Omental fat pad (tissue), 4 donors: ENCODE results near the gene EPB41L1. TPM values are rescaled to one million over a fixed set of nuclear protein-coding genes. Genes with fewer than 3 reads are reported as not detected.

ENCODE experiments used
- ATAC-seq: fragments of 150-250 bp; one replicate; pipeline ENCODE4 v1.9.1; 2016; ENCODE audit warnings: mild to moderate bottlenecking, moderate library complexity; ENCODE audit not compliant: low FRiP score
- DNase-seq: peaks from one replicate; pipeline ENCODE4 v3.0.0-alpha.2; 2019; ENCODE audit warnings: low spot score
- total RNA-seq, 4 donors: library from RNA; depleted of rRNA; stranded (reverse); fragments of >200 nt; gene quantifications; one replicate each; pipeline ENCODE4 v1.1.0, GENCODE V29; 2016
- TF ChIP-seq, protein P1 (sequence below), 3 donors: fragments of 450-650 bp; IDR thresholded peaks; one replicate each; pipeline ENCODE4 v1.5.1; 2016 to 2017; ENCODE audit warnings: antibody characterized with exemption in 3 of 3, mild to moderate bottlenecking in 3 of 3, moderate library complexity in 2 of 3

The EPB41L1 gene
- total RNA-seq, 4 donors from 2014 or later, result 27.4 to 55.5 (median 46.0) TPM

DNA sequence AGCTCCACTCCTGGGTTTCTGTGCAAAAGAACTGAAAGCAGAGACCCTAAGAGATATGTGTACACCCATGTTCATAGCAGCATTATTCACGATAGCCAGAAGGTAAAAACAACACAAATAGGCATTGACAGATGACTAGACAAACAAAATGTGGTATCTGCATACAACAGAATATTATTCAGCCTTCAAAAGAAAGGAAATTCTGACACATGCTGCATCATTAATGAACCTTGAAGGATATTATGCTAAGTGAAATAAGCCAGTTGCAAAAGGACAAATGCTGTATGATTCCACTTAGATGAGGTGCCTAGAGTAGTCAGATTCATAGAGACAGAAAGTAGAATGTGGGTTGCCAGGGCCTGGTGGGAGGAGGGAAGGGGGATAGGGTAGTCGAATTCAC, 99.5 kb downstream of the EPB41L1 start:
- ATAC-seq, result no peak
- TF ChIP-seq, protein P1, sequence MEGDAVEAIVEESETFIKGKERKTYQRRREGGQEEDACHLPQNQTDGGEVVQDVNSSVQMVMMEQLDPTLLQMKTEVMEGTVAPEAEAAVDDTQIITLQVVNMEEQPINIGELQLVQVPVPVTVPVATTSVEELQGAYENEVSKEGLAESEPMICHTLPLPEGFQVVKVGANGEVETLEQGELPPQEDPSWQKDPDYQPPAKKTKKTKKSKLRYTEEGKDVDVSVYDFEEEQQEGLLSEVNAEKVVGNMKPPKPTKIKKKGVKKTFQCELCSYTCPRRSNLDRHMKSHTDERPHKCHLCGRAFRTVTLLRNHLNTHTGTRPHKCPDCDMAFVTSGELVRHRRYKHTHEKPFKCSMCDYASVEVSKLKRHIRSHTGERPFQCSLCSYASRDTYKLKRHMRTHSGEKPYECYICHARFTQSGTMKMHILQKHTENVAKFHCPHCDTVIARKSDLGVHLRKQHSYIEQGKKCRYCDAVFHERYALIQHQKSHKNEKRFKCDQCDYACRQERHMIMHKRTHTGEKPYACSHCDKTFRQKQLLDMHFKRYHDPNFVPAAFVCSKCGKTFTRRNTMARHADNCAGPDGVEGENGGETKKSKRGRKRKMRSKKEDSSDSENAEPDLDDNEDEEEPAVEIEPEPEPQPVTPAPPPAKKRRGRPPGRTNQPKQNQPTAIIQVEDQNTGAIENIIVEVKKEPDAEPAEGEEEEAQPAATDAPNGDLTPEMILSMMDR (IDR thresholded peaks at IDR 0.05), result no peak
- DNase-seq, result no peak

DNA sequence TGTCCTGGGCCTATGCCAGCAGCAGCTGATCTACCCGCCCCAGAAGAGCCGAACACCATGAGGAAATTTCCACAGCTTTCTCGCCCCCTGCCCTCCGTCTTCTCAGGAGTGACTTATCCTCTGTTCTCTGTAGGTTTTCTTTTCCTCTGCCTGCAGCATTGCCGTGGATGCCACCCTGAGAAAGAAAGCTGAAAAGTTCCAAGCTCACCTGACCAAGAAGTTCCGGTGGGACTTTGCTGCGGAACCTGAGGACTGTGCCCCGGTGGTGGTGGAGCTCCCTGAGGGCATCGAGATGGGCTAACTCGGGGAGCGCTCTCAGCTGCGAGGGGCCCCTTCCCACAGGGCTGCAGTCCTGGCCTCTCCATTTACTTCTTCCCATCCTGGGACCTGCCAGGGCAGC, 100.9 kb downstream of the EPB41L1 start:
- ATAC-seq (no peak), DNase-seq (no peak)
- TF ChIP-seq, protein P1 (IDR thresholded peaks at IDR 0.05), result no peak

DNA sequence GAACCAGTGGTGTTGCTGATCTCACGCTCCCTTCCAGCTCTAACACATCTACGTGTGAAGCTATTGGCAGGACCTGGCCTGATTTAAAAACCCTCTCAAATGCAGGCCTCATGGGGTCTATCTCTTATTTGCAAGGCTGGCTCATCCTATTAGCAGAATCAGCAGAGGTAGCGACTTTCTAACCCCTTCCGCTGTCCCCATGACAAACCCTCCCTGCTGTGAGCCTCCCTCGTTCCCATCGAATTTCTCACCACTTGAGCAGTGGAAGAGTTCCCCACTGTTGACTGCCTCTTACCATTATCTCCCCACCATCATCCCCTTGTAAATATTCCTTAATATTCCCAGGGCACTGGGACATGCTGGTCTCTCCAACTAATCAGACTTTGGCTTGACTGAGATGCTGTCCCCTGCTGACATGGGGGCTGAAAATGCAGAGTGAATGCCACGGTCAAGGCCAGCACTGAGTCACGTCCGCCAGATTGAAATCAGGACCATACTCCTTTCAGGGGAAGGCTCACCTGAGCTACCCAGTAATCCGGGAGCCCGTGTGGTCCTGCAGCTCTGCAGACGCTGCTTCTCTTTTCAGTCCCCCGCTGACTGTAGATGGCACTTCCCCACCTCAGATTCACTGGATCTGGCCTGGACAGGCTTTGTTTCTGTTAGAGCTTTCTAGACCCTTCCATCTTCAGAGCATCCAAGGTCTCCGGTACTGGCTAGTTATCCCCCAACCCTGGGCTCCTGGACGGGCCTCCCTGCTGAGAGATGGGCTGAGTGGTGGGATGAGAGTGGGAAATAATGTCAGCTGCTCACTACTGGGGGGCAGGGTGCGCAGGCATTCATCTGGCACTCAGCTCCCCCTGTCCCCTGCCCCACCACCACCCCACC, 104.9 kb downstream of the EPB41L1 start:
- ATAC-seq, result peak; percentile 12
- DNase-seq, result no peak
- TF ChIP-seq, protein P1 (IDR thresholded peaks at IDR 0.05), result no peak

DNA sequence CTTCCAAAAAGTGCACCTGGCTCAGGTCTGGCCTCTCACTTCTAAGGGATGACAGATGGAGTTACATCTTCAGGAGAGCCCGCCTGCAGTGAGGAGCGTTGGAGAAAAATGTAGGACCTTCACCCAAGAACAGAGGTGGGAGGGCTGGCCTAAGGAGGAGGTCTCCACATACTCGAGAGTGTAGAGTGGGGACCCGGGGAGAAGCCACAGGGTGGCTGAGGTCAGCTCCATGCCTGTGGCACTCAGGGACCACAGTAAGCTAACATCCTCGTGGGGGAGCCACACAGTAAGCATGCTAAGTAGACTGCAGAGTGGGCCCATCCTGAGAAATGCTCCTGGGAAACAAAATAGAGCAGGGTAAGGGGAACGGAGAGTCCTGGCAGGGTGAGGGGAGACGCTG, 105.8 kb downstream of the EPB41L1 start:
- TF ChIP-seq, protein P1 (IDR thresholded peaks at IDR 0.05), result no peak
- DNase-seq, result no peak
- no peak for ATAC-seq

DNA sequence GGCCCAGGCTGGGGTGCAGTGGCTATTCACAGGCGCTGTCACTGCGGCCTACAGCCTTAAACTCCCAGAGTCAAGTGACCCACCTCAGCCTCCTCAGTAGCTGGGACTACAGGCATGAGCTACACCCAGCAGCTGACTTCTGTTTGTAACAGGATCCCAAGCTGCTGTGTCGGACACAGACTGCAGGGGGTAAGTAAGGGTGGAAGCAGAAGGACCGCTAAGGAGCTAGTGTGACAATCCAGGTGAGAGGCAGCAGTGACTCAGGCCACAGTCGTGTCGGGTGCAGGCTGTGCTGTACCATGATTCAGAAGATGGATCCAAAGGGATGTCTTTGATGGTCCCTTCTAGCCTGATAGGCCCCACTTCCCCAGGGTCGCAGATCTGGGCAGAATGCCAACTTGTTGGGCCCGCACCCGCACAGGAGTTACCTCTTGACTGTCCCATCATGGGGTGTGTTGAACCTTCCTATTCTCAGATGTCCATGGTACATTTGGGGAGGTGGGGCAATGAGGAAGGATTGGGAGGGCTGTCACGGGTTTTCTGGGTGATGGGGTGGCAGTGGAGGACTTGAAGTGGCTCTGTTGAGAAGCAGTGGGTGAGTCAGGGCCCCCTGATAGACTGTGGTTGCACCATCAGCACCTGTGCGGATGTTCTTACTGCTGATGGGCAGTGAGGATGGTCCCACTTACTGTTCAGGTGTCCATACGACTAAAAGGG, 107.0 kb downstream of the EPB41L1 start:
- TF ChIP-seq, protein P1 (IDR thresholded peaks at IDR 0.05), result no peak
- ATAC-seq, result no peak
- no peak for DNase-seq

DNA sequence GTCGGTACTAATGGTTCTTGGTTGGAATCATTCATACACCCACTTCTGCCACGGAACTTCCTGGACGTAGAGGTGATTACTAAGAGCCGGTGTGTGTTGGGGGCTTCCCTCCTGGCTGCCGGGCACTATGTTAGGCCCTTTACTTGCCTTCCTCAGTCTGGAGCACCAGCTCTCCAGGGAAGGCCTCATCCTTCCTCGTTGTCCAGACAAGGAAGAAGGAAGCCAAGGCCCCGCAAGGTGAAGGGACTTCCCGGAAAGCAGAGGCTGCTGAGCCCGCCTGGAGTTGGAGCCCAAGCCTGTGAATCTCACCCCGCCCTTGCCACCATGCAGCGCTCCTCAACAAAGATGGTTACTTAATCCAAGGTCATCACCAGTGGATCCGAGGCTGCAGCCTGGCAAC, 107.9 kb downstream of the EPB41L1 start:
- no peak for DNase-seq
- ATAC-seq, result no peak
- TF ChIP-seq, protein P1 (IDR thresholded peaks at IDR 0.05), result no peak
